Liver (tissue), 9 donors: ENCODE measurements around the gene SHB. TPM values are rescaled to one million over a fixed set of nuclear protein-coding genes. Genes with fewer than 3 reads are reported as not detected.

ENCODE experiments used
- DNase-seq: peaks from one replicate; pipeline ENCODE4 v3.0.0-alpha.2; 2017; ENCODE audit warnings: low spot score
- H3K27ac ChIP-seq, 2 donors: one replicate each; pipeline ENCODE4 v1.7.0; 2013; ENCODE audit warnings: inconsistent platforms in 2 of 2, low read length in 2 of 2, control low read depth in 1 of 2, low read depth in 1 of 2, mild to moderate bottlenecking in 1 of 2
- H3K27me3 ChIP-seq, 4 donors: one replicate each; pipeline versions ENCODE4 v1.6.1 to v1.7.0; 2013; ENCODE audit warnings: low read length in 3 of 4, inconsistent platforms in 1 of 4, mild to moderate bottlenecking in 1 of 4, moderate library complexity in 1 of 4; ENCODE audit not compliant: control insufficient read depth in 4 of 4, insufficient read depth in 4 of 4
- H3K36me3 ChIP-seq, 4 donors: one replicate each; pipeline versions ENCODE4 v1.6.1 to v1.7.0; 2013; ENCODE audit warnings: low read length in 3 of 4, mild to moderate bottlenecking in 3 of 4, low read depth in 1 of 4, moderate library complexity in 1 of 4; ENCODE audit not compliant: control insufficient read depth in 4 of 4, insufficient read depth in 3 of 4
- H3K4me1 ChIP-seq, 4 donors: one replicate each; pipeline versions ENCODE4 v1.6.1 to v1.7.0; 2013; ENCODE audit warnings: low read length in 3 of 4, mild to moderate bottlenecking in 3 of 4, moderate library complexity in 1 of 4; ENCODE audit not compliant: control insufficient read depth in 4 of 4, insufficient read depth in 4 of 4
- H3K4me3 ChIP-seq, 3 donors: one replicate each; pipeline versions ENCODE4 v1.6.1 to v1.7.0; 2013; ENCODE audit warnings: low read length in 3 of 3, control low read depth in 1 of 3, low read depth in 1 of 3, mild to moderate bottlenecking in 1 of 3
- H3K9ac ChIP-seq, 2 donors: one replicate each; pipeline ENCODE4 v1.7.0; 2013; ENCODE audit warnings: low read length in 2 of 2, mild to moderate bottlenecking in 2 of 2, moderate library complexity in 2 of 2, control low read depth in 1 of 2, low read depth in 1 of 2
- H3K9me3 ChIP-seq, 4 donors: one replicate each; pipeline versions ENCODE4 v1.6.1 to v1.7.0; 2013; ENCODE audit warnings: low read length in 3 of 4; ENCODE audit not compliant: control insufficient read depth in 4 of 4
- EGR1 ChIP-seq, 2 donors: IDR thresholded peaks; 2 replicates each; pipeline ENCODE4 v1.6.1; 2016 to 2018; ENCODE audit warnings: antibody characterized with exemption in 2 of 2, low read depth in 2 of 2
- FOXA1 ChIP-seq: IDR thresholded peaks from 2 replicates; pipeline ENCODE4 v1.6.1; 2016; ENCODE audit warnings: antibody characterized with exemption
- FOXA2 ChIP-seq: IDR thresholded peaks from 2 replicates; pipeline ENCODE4 v1.6.1; 2016; ENCODE audit warnings: antibody characterized with exemption
- GABPA ChIP-seq, 2 donors: IDR thresholded peaks in 1 of 2; conservative IDR thresholded peaks in 1 of 2; 2 replicates each; pipeline ENCODE4 v1.6.1; 2016; ENCODE audit warnings: antibody characterized with exemption in 2 of 2, mild to moderate bottlenecking in 1 of 2, moderate library complexity in 1 of 2
- HNF4G ChIP-seq: IDR thresholded peaks from 2 replicates; pipeline ENCODE4 v1.6.1; 2016; ENCODE audit warnings: antibody characterized with exemption
- JUND ChIP-seq, 2 donors: IDR thresholded peaks; 2 replicates each; pipeline ENCODE4 v1.6.1; 2016; ENCODE audit warnings: antibody characterized with exemption in 2 of 2
- RAD21 ChIP-seq, 2 donors: IDR thresholded peaks; 2 replicates each; pipeline ENCODE4 v1.6.1; 2016; ENCODE audit warnings: antibody characterized with exemption in 2 of 2, mild to moderate bottlenecking in 2 of 2
- RXRA ChIP-seq, 2 donors: IDR thresholded peaks; 2 replicates each; pipeline ENCODE4 v1.6.1; 2017 to 2018; ENCODE audit warnings: antibody characterized with exemption in 2 of 2, mild to moderate bottlenecking in 1 of 2
- SP1 ChIP-seq: IDR thresholded peaks from 2 replicates; pipeline ENCODE4 v1.6.1; 2018; ENCODE audit warnings: antibody characterized with exemption, mild to moderate bottlenecking
- TAF1 ChIP-seq: conservative IDR thresholded peaks from 2 replicates; pipeline ENCODE4 v1.6.1; 2016; ENCODE audit warnings: antibody characterized with exemption, mild to moderate bottlenecking
- YY1 ChIP-seq: IDR thresholded peaks from 2 replicates; pipeline ENCODE4 v1.6.1; 2016; ENCODE audit warnings: antibody characterized with exemption, mild to moderate bottlenecking
- WGBS: extraction: QIAGEN DNeasy Blood & Tissue Kit; methylation state at CpG from one replicate; pipeline ENCODE4 v1.1.7; 2013; 5-methylcytosine and 5-hydroxymethylcytosine counted together
- polyA plus RNA-seq, 2 donors: library from polyadenylated mRNA; stranded (reverse) in 1 of 2; unstranded in 1 of 2; fragments of 200-250 nt in 1 of 2; fragments of >200 nt in 1 of 2; fragmentation: Nextera tagmentation in 1 of 2; extraction: Ambion mirVana in 1 of 2; gene quantifications; one replicate each; pipeline versions ENCODE4 v1.2.1 to v1.2.3, GENCODE V29; 2013 to 2015
- total RNA-seq, 2 donors: library from RNA; depleted of rRNA; stranded (reverse); fragments of >200 nt; gene quantifications; one replicate each; pipeline ENCODE4 v1.2.3, GENCODE V29; 2014
- TF ChIP-seq, protein P1 (sequence below): IDR thresholded peaks from 2 replicates; pipeline ENCODE4 v1.6.1; 2016; ENCODE audit warnings: antibody characterized with exemption
- TF ChIP-seq, protein P2 (sequence below): IDR thresholded peaks from 2 replicates; pipeline ENCODE4 v1.6.1; 2016; ENCODE audit warnings: antibody characterized with exemption, mild to moderate bottlenecking
- TF ChIP-seq, protein P3 (sequence below): IDR thresholded peaks from 2 replicates; pipeline ENCODE4 v1.6.1; 2016; ENCODE audit warnings: antibody characterized with exemption
- TF ChIP-seq, protein P4 (sequence below): fragments of 150-350 bp; IDR thresholded peaks from 2 replicates; pipeline ENCODE4 v1.5.1; 2017; ENCODE audit warnings: improper control_type of control experiment, low read depth, low read length; ENCODE audit not compliant: missing input control
- TF ChIP-seq, protein P5 (sequence below): IDR thresholded peaks from 2 replicates; pipeline ENCODE4 v1.6.1; 2016; ENCODE audit warnings: antibody characterized with exemption
- donor health status: healthy.
- donor health status: healthy.
- donor health status: healthy.
- donor health status: healthy.
- donor health status: healthy.

Gene SHB
- total and polyA plus RNA-seq, 4 donors: 3.4 to 17.3 (median 7.0) TPM

DNA sequence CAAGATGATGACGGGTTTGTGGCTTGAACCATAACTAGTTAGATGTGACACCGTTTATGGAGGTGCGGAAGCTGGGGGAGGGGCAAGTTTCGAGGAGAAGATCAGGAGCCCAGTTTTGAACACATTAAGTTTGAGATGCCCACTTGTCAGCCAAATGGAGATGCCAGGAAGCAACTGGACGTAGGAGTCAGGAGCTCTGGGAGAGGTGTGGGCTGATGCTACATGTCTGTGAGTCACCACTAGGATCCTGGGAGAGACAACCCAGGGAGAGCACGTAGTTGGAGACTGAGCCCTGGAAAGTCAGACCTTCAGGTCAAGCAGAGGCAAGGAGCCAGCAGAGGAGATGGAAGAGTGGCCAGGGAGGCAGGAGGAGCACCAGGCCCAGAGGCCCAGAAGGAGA is 116.3 kb downstream of the SHB start:
- no peak overlapping the region for H3K9ac ChIP-seq

DNA sequence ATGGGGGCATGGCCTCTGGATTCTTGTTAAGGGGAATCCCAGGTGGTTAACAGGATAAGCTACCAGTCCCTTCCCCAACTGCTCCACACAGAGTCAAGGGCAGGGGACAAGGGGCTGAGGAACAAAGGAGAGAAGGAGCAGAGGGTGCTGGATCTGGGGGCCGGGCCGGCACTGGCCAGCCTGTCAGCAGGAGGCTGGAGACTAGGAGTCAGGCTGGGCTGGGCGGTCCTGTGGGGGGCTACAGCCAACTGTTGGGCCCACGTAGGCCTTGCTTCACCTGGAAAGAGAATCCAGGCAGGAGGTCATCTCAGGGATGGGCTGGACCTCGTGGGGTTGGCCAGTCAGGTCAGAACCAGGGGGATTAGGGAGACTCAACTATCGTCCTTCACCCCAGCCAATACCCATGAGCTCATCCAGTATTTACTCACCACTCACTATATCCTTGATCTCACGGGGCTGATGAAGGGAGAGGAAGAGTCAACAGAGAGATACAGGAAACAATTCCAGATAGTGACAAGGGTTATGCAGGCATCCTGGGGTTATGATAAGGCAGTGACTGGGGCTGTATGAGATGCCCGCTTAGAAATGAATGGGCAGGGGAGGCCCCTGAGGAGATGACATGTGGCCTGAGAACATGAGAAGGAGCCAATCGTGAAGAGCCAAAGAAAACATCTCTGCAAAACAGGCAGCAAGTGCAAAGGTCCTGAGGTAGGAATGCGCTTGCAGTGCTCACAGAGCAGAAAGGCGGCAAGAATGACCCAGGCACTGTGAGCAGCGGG is 117.2 kb downstream of the SHB start:
- no peak for DNase-seq
- WGBS: 84% methylated on average over 12 of the region's 12 CpGs
- Histone ChIP-seq H3K4me1 (no peaks in the 10 kb centered on the region), H3K27me3 (no peaks in the 10 kb centered on the region), H3K4me3 (no peak overlapping the region), H3K27ac (peak overlapping the region in 1 of 2 donors; percentile 24), H3K9me3 (no peaks in the 10 kb centered on the region), H3K9ac (no peak overlapping the region), H3K36me3 (peaks cover 10 to 84% (median 49%) of the 10 kb centered on the region in 4 donors)
- no peak for TF ChIP-seq EGR1 (IDR thresholded peaks at IDR 0.05; ENCODE audit: low read depth in 2 of 2)
- no peak for TF ChIP-seq RAD21 (IDR thresholded peaks at IDR 0.05)
- TF ChIP-seq, protein P1, sequence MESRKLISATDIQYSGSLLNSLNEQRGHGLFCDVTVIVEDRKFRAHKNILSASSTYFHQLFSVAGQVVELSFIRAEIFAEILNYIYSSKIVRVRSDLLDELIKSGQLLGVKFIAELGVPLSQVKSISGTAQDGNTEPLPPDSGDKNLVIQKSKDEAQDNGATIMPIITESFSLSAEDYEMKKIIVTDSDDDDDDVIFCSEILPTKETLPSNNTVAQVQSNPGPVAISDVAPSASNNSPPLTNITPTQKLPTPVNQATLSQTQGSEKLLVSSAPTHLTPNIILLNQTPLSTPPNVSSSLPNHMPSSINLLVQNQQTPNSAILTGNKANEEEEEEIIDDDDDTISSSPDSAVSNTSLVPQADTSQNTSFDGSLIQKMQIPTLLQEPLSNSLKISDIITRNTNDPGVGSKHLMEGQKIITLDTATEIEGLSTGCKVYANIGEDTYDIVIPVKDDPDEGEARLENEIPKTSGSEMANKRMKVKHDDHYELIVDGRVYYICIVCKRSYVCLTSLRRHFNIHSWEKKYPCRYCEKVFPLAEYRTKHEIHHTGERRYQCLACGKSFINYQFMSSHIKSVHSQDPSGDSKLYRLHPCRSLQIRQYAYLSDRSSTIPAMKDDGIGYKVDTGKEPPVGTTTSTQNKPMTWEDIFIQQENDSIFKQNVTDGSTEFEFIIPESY: no peak
- no peak for TF ChIP-seq FOXA2
- no peak for TF ChIP-seq FOXA1
- TF ChIP-seq JUND (IDR thresholded peaks at IDR 0.05): no peak
- no peak for TF ChIP-seq SP1
- no peak for TF ChIP-seq YY1
- TF ChIP-seq TAF1: no peak
- TF ChIP-seq, protein P2, sequence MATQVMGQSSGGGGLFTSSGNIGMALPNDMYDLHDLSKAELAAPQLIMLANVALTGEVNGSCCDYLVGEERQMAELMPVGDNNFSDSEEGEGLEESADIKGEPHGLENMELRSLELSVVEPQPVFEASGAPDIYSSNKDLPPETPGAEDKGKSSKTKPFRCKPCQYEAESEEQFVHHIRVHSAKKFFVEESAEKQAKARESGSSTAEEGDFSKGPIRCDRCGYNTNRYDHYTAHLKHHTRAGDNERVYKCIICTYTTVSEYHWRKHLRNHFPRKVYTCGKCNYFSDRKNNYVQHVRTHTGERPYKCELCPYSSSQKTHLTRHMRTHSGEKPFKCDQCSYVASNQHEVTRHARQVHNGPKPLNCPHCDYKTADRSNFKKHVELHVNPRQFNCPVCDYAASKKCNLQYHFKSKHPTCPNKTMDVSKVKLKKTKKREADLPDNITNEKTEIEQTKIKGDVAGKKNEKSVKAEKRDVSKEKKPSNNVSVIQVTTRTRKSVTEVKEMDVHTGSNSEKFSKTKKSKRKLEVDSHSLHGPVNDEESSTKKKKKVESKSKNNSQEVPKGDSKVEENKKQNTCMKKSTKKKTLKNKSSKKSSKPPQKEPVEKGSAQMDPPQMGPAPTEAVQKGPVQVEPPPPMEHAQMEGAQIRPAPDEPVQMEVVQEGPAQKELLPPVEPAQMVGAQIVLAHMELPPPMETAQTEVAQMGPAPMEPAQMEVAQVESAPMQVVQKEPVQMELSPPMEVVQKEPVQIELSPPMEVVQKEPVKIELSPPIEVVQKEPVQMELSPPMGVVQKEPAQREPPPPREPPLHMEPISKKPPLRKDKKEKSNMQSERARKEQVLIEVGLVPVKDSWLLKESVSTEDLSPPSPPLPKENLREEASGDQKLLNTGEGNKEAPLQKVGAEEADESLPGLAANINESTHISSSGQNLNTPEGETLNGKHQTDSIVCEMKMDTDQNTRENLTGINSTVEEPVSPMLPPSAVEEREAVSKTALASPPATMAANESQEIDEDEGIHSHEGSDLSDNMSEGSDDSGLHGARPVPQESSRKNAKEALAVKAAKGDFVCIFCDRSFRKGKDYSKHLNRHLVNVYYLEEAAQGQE: no peak
- TF ChIP-seq, protein P3, sequence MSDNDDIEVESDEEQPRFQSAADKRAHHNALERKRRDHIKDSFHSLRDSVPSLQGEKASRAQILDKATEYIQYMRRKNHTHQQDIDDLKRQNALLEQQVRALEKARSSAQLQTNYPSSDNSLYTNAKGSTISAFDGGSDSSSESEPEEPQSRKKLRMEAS: no peak

More for the DNA sequence above, 116.3 kb downstream of the SHB start:
- no peaks in the 10 kb centered on the region for H3K27me3 ChIP-seq
- H3K36me3 ChIP-seq: peaks cover 8 to 75% (median 43%) of the 10 kb centered on the region in 4 donors
- TF ChIP-seq YY1 (no peak), RXRA (IDR thresholded peaks at IDR 0.05) (no peak), HNF4G (no peak), EGR1 (IDR thresholded peaks at IDR 0.05; ENCODE audit: low read depth in 2 of 2) (no peak), JUND (IDR thresholded peaks at IDR 0.05) (no peak), GABPA (IDR thresholded peaks at IDR 0.05 in 1 of 2, conservative IDR thresholded peaks at IDR 0.05 in 1 of 2) (no peak)
- TF ChIP-seq, protein P2: no peak
- TF ChIP-seq, protein P4, sequence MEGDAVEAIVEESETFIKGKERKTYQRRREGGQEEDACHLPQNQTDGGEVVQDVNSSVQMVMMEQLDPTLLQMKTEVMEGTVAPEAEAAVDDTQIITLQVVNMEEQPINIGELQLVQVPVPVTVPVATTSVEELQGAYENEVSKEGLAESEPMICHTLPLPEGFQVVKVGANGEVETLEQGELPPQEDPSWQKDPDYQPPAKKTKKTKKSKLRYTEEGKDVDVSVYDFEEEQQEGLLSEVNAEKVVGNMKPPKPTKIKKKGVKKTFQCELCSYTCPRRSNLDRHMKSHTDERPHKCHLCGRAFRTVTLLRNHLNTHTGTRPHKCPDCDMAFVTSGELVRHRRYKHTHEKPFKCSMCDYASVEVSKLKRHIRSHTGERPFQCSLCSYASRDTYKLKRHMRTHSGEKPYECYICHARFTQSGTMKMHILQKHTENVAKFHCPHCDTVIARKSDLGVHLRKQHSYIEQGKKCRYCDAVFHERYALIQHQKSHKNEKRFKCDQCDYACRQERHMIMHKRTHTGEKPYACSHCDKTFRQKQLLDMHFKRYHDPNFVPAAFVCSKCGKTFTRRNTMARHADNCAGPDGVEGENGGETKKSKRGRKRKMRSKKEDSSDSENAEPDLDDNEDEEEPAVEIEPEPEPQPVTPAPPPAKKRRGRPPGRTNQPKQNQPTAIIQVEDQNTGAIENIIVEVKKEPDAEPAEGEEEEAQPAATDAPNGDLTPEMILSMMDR: no peak
- TF ChIP-seq, protein P3: no peak
- TF ChIP-seq, protein P5, sequence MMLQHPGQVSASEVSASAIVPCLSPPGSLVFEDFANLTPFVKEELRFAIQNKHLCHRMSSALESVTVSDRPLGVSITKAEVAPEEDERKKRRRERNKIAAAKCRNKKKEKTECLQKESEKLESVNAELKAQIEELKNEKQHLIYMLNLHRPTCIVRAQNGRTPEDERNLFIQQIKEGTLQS: no peak
- no peak overlapping the region for H3K4me3 ChIP-seq
- no peaks in the 10 kb centered on the region for H3K9me3 ChIP-seq
- H3K27ac ChIP-seq: no peak overlapping the region
- no peak for DNase-seq
- no peaks in the 10 kb centered on the region for H3K4me1 ChIP-seq
- WGBS: 93% methylated on average over 6 of the region's 6 CpGs
